NCI-H748 (cell line): ENCODE results near the gene KRTAP5-2.
"Not testable (repeated sequence)": the region's sequence is repeated elsewhere in the genome, so short reads cannot be mapped to it uniquely, and the experiment has no call there.

Experiments used
- DNase-seq: peaks from one replicate; lab custom pipeline; 2025; ENCODE audit not compliant: unreplicated experiment; lab: John Stamatoyannopoulos, UW

The KRTAP5-2 gene

DNA sequence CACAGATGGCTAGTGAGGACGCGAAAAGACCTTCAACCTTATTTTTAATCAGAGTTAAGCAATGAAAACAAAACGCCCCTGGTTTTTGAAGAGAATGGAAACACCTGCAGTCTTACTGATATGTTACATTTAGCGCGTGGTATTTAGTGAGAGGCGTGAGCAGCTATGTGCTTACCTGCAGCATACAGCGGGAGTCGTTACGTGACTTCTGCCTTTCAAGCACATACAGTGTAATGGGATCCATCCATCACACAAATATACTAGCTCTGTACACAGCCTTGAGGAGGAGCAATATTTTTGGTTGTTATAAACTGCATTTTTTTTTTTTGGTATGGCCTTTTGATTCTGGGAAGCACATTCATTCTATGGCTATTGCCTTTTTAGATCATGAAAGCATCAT lies 5.5 kb downstream of the KRTAP5-2 start:
- peak; percentile 87 for DNase-seq

DNA sequence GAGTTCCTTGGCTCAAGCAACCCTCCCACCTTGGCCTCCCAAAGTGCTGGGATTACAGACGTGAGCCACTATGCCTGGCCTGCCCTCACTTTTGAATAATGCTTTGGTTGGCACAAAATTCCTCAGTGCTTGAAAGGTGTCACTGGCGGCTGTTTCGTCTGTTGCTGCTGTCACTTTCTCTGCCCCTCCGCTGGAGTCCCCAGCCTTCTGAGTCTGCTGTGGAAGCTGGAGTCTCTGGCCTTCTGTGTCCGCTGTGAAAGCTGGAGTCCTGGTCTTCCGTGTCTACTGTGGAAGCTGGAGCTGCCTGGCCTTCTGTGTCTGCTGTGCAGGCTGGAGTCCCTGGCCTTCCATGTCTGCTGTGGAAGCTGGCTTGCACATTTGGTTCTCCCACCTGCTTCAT lies 8.1 kb downstream of the KRTAP5-2 start:
- DNase-seq, result no peak

DNA sequence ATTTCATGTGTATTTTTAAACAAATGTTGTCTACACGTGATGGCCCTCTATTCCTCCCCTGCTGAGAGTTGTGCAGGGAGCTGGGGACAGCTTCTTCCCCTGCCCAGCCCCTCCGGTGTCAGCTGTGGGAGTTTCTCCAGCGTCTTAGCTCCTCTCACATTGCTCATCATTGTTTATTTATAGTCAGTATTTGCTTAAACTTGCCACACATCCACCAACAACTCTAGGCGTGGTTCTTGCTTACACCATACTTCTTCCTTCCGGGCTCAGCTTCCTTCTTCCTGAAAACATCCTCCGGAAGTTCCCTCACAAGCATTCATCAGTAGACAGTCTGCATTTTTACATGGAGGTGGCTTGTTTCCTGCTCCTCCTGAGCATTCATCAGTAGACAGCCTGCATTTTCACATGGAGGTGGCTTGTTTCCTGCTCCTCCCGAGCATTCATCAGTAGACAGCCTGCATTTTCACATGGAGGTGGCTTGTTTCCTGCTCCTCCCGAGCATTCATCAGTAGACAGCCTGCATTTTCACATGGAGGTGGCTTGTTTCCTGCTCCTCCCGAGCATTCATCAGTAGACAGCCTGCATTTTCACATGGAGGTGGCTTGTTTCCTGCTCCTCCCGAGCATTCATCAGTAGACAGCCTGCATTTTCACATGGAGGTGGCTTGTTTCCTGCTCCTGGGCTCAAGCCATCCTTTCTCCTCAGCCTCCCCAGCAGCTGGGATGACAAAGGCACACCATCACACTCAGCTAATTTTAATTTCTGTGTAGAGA lies 8.7 kb downstream of the KRTAP5-2 start:
- DNase-seq, result not testable (repeated sequence)

DNA sequence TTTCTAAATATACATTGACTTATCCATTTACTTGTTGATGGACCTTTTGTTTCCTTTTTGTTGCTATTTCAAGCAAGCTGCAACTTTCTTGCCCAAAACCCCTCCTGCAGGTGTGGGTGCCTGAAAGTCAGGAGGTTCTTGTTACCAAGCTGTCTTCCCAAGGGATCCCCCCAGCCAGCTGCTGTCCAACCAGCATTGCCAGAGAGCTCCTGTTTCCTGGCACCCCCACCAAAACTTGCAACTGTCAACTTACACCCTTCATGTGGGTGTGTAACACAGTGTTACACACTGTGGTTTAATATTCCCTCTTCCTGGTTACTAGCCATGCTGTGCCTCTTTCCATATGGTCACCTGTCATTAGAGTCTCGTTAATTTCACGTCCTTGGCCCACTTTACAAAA lies 11.4 kb downstream of the KRTAP5-2 start:
- no peak for DNase-seq

DNA sequence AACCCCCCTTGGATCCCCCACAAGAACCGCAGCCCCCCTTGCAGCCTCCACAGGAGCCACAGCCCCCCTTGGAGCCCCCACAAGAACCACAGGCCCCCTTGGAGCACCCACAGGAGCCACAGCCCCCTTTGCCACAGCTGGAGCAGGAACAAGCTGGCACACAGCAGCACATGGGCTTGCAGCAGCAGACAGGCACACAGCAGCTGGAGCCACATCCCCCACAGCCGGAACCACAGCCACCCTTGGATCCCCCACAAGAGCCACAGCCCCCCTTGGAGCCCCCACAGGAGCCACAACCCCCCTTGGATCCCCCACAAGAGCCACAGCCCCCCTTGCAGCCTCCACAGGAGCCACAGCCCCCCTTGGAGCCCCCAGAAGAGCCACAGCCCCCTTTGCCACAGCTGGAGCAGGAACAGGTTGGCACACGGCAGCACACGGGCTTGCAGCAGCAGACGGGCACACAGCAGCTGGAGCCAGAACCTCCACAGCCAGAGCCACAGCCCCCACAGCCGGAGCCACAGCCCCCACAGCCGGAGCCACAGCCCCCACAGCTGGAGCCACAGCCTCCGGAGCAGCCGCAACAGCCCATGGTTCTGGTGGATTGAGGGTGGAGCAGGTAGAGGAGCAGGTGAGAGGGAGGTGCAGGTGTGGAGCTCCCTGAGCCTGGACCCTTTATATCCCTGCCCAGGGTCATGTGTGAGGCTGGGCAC lies 13.3 kb downstream of the KRTAP5-2 start, which contains the start of gene KRTAP5-1:
Gene KRTAP5-1, minus strand, starts transcription at position 623 of the 710 bp plus-strand sequence. Its CDS starts 34 bp downstream, at position 589.
- DNase-seq, result not testable (repeated sequence)

DNA sequence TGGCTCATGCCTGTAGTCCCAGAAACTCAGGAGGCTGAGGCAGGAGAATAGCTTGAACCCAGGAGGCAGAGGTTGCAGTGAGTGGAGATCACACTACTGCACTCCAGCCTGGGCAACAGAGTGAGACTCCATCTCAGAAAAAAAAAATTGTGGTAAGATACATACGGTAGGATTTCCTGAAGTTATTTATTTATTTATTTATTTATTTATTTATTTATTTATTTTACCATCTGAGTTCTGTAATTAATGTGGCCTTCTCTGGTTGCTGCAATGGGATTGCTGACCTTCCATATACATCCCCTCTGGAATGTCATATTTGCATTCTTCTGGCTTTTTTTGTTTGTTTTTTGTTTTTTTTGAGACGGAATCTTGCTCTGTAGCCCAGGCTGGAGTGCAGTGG lies 15.2 kb downstream of the KRTAP5-2 start:
- DNase-seq, result not testable (repeated sequence)

DNA sequence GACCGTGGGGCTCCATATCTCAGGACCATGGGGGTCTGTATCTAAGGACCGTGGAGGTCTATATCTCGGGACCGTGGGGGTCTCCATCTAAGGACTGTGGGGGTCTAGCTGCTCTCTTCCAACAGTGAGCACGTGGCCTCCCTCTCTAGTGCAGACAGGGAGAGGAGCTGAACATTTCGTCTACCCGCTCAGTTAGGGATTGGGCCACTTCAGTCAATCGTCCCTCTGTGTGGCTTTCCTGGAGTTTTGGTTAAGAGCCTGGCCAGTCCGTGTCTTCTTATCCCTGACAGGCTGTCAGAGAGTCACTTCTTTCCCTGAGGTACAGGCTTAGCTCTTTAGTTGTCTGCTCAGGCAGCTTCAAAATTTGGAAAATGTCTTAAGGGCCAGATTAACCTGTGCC lies 16.1 kb downstream of the KRTAP5-2 start:
- no peak for DNase-seq

DNA sequence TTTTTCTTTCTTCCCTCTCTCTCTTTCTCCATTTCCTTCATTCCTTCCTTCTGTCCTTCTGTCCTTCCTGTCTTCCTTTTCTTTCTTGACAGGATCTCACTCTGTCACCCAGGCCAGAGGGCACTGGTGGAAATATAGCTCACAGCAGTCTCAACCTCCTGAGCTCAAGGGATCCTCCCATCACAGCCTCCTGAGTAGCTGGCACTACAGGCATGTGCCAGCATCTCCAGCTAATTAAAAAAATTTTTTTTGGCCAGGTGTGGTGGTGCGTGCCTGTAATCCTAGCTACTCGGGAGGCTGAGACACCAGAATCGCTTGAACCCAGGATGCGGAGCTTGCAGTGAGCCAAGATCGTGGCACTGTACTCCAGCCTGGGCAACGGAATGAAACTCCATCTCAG lies 21.3 kb downstream of the KRTAP5-2 start:
- DNase-seq, result no peak

DNA sequence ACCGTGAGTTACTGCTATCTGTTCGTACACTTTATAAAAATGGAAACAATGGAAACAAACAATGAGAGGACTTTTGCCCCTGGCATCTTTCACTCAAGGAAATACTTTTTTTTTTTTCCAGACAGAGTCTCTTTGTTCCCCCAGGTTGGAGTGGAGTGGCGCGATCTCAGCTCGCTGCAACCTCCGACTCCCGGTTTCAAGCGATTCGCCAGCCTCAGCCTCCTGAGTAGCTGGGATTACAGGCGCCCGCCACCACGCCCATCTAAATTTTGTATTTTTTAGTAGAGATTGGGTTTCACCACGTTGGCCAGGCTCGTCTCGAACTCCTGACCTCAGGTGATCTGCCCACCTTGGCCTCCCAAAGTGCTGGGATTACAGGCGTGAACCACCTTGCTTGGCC lies 22.3 kb downstream of the KRTAP5-2 start:
- not testable (repeated sequence) for DNase-seq

DNA sequence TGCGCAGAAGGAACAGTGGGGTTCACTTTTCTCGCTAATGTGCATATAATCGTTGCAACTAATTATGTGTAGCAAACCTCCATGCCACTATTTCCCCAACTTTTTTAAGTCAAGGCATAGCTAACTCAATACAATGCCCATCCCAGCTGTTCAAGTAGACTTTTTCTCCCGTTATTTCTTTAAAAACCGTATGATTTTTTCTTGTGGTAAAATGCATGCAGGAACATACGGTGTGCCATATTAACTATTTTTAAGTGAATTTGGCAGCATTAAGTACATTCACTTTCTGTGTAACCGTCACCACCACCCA lies 23.2 kb downstream of the KRTAP5-2 start:
- DNase-seq, result no peak

DNA sequence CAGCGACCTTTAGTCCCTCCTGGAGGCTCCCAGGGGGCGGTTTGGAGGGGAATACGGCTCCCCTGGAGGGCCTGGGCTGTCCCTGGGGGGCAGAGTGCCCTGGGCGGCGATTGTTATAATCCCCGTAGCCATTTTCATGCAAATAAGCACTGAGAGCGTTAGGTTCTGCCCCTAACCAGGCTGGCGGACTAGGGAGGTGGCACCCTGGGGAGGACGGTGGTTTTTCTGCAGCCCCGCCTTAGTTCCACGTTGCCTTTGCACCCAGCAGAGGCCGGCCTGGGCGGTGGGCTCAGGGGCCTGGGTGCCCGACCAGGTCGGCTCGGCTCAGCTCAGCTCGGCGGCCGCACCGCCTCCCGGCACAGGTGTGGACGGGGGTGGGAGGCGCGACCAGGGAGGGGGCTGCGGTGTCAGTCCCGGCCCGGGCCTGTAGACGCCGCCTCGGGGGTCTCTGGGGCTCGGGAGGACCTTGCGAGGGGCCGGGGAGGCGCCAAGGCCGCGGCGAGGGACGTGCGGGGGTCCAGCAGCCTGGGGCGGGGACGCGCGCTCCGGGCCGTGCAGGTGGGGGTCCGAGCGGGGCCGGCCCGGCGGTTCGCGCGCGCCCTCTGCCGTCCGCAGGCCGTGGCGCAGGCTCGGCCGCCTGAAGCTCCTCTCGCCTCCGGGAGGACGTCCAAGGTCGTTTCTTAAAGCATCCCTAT lies 23.7 kb downstream of the KRTAP5-2 start:
- DNase-seq, result peak; percentile 78

DNA sequence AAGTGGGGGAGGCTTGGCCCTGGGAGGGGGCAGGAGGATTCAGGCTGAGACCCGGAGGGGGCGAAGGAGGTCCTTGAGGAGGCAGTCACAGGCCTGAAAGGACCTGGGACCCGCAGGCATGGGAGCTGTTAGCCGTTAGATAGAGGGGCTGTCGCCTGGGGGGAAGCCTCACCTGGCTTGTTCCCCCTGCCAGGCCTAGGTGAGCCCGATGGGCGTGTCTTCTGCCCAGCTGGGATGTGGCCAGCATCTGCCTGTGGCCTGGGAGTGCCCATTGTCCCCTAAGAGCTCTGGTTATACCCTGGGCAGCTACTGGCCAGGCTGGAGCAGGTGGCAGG lies 24.2 kb downstream of the KRTAP5-2 start:
- DNase-seq, result peak; percentile 94

DNA sequence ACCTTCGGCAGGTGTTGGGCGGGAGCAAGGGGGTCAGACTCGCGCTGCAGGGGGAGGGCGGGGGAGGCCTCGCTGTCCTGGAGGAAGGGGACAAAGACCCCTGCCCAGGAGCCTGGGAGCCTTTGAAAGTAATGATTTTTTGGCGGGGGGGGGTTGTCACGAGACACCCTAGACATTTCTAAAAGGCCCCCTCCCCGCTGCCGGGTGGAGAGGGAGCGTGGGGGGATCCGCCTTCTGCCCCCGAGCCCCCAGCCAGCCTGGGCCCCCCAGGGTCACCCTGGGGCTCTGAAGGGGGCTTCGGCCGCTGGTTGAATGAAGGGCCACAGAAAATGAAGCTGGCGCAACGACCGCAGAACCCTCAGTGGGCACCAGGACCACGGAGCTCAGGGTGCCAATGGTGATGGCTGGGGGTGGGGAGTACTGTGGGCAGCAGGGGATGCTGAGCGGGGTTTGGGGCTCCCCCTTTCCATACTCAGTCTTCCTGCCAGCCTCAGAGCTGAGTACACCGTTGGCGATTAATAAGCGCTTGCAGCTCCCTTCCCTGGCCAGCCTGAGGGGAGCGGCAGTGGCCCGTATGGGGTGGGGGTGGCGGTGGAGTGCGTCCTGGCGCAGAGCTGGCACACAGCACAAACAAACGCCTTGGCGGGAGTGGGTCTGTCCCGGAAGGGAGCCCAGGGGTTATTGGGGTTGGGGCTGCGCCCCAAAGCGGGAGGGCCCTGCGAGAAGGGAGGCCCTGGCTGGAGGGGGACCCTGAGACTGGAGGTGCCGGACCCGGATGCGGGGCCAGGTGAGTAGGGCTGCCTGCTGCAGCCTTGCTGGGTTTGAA lies 24.8 kb downstream of the KRTAP5-2 start:
- DNase-seq, result peak; percentile 73

DNA sequence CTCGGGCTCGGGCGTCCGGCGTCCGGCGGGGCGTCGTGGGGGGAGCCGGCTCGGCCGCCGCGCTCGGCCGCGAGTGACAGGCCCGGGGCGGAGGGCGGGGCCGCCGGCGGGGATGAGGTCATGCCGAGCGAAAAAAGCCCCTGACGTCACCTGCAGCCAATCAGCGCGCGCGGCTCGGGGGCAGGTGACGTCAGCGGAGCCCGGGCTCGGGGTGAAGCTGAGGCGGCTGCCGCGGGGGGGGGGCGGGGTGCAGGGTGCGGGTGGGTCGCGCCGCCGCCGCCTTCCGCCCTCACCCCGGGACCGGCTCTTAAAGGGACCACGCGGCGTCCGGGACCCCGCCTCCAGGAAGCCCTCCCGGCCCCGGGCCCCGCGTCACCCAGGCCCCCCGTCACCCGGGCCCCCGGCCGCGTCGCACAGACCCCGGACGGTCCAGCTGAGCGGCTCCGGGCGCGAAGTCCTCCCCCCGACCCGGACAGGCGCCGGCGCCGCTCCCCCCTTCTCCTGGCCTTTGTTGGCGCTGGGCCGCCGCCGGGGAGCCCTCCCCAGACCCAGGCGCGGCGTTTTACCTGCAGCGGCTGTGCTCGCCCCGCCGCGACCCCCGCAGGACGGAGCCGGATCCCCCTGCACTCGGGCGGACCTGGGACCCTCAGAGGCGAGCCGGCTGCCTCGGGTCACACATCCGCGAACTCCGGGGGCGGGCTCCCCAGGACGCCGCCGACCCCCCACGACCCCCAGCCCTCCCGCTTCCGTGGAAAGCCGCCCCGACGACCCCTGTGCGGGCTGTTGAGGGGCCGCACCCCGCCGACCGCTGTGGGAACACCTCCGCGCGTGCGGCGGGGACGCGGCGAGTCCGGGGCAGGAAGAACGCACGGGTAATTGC lies 25.7 kb downstream of the KRTAP5-2 start, which contains the start of gene DUSP8:
Gene DUSP8, minus strand, starts transcription at position 75 of the 880 bp plus-strand sequence. CDS start 6,445 bp downstream, outside the sequence.
- DNase-seq, result peak; percentile 89

DNA sequence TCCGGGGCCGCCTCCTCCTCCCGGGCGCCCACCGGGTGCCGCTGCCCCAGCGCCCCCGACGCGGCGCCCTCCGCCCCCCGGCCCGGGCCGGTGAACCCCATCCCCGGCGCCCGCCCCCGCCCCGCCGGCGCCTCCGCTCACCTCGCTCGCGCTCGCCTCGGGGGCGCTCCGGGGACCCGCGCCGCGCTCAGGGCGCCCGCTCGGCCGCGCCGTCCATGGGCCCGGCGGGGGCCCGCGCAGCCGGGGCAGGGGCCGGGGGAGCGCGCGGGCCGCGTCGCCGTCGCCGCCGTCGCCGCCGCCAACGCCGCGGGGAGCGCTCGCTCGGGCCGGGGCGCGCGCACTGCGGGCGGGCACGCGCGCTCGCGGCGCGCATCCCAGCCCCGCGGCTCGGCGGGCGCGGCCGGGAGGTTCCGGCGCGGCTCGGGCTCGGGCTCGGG lies 26.3 kb downstream of the KRTAP5-2 start:
- DNase-seq, result no peak

DNA sequence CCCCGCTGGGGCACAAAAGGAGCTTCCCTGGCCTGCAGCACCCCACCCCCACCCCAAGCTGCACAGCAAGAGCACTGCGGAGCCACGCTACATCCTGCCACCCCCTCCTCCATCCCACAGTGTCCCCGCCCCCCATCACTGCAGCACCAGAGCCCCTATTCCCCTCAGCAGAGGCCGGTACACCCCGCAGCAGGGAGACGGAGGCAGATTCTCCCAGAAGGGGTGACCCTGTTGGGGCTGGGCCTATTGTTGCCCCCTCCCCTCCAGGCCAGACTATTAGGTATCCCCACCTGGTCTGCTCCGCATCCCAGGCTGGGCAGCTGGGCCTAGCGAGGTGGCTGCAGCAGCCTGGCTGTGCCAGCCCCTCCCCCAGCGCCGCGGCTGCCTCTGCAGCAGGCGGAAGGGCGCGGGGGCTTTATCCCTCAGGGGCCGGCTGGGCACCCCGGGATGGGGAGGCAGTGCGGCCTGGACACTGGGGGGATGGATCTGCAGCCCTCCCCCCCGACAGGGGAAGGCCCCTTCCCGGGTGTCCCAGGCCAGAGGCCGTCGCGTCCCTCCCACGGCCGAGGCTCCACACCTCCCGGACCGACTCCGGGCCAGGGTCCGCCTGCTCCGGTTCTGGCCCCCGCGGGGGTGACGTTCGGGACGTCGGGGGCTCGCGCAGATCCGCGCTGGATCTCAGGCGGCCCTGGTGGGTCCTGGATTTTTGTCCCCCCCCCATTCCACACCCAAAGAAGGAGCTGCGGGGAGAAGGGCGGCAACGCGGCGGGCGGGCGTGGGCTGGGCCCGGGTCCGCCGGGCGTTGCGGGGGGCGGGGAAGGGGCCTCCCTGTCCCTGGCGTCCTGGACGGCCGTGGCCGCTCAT lies 27.0 kb downstream of the KRTAP5-2 start:
- DNase-seq, result peak; percentile 67

DNA sequence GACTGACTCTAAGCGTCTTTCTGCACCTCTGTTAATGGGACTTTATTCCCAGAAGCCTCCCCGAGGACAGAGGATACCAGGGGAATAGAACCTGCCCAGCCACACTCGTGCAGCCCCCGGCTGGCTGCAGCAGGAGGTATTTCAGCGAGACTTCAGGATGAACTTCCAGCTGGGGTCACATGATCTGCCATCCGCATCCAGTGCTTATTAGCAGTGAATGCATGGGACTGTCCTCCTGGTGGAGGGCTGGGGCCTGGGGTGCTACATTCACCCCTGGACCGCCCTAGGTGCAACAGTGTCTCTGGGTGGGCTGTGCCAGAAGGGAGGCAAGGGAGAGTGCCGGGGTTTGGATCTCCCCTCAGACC lies 27.6 kb downstream of the KRTAP5-2 start:
- DNase-seq, result no peak

DNA sequence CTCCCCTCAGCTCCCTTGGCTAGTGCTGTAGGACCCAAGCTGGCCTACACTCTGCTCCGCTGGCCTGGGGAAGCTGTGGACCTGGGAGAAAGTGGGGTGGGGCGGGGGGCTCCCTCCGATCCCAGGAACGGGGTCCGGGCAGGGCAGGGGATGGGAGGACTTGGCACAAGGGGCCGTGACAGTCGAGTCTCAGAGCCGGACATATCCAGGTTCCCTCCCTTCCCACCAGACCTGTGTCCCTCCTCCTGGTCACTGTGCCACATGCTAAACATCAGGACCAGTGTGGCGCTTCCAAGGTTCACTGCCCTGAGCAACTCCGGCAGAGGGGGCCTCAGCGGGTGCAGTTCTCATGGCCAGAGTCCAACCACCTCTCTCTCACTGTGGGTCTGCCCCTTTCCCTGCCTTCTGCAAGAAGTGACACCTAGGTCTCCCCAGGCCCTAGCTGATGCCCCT lies 28.1 kb downstream of the KRTAP5-2 start:
- DNase-seq, result no peak

DNA sequence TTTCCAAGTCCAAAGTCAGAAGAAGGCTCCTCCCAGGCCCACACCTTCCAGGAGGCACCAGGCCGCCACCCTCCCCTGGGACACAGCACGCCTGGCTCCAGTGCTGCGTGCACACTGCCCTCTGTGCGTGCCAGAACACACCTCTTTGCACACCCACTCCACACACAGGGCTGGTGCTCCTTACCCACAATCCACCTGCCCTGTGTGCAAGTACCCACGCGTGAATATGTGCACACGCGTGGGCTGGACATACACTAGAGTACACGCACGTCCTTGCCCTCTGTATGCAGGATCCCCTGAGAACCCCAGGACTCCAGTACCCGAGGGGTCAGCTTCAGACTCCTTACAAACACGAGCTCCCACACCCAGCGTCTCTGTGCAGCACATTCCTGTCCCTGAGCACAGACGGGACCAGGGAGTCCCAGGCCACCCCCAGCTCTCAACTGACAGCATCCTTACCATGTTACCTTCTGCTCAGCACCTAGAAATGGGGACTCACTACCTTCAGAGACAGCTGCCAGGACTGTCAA lies 28.8 kb downstream of the KRTAP5-2 start:
- DNase-seq, result no peak
